Body of pancreas (tissue), 4 donors: ENCODE data around the gene ZNF142. TPM values are rescaled to one million over a fixed set of nuclear protein-coding genes. Genes with fewer than 3 reads are reported as not detected.

Experiments
- ATAC-seq: fragments of 150-250 bp; one replicate; pipeline ENCODE4 v1.9.1; 2016
- DNase-seq, 4 donors: peaks; one replicate each; pipeline ENCODE4 v3.0.0-alpha.2; 2019
- H3K27ac ChIP-seq, 4 donors: fragments of 200-600 bp; sonication (generic); 1 replicate in 3 of 4; 2 replicates in 1 of 4; pipeline versions ENCODE4 v1.5.1 to v1.6.1; 2016 to 2019; ENCODE audit warnings: mild to moderate bottlenecking in 1 of 4, mixed read lengths in 1 of 4, moderate library complexity in 1 of 4
- H3K27me3 ChIP-seq, 2 donors: fragments of 200-600 bp; sonication (generic); one replicate each; pipeline ENCODE4 v1.6.0; 2016; ENCODE audit warnings: mild to moderate bottlenecking in 1 of 2
- H3K36me3 ChIP-seq, 2 donors: fragments of 200-600 bp; sonication (generic); replicated peaks in 1 of 2; 2 replicates each; pipeline ENCODE4 v1.5.1; 2016; ENCODE audit warnings: low read depth in 2 of 2; ENCODE audit not compliant: insufficient read depth in 1 of 2
- H3K4me1 ChIP-seq: fragments of 200-600 bp; sonication (generic); one replicate; pipeline ENCODE4 v1.6.0; 2016
- H3K4me3 ChIP-seq, 2 donors: fragments of 200-600 bp; sonication (generic); 1 replicate in 1 of 2; 2 replicates in 1 of 2; pipeline ENCODE4 v1.5.1; 2016 to 2019
- H3K9me3 ChIP-seq, 3 donors: fragments of 200-600 bp; sonication (generic); 1 replicate in 2 of 3; 2 replicates in 1 of 3; pipeline ENCODE4 v1.5.1; 2016
- CTCF ChIP-seq, 7 experiments: fragments of 450-650 bp in 4 of 7; fragments of 200-600 bp in 3 of 7; sonication (generic) in 3 of 7; IDR thresholded peaks; one replicate each; pipeline ENCODE4 v1.5.1; 2016 to 2019; ENCODE audit warnings: antibody characterized with exemption in 7 of 7
- POLR2A ChIP-seq, 3 donors: fragments of 450-650 bp; IDR thresholded peaks; one replicate each; pipeline ENCODE4 v1.6.1; 2016; ENCODE audit warnings: antibody characterized with exemption in 3 of 3, mild to moderate bottlenecking in 2 of 3
- WGBS, 2 donors: methylation state at CpG; one replicate each; pipeline ENCODE4 v1.1.5; 2017; 5-methylcytosine and 5-hydroxymethylcytosine counted together
- intact Hi-C: fragments of 100-400 bp; cut with DNase I; formaldehyde crosslinking; loops from one replicate; pipeline ENCODE4 v1.15.1; 2023
- total RNA-seq, 2 donors: library from RNA; depleted of rRNA; stranded (reverse); fragments of >200 nt; gene quantifications; one replicate each; pipeline ENCODE4 v1.1.0, GENCODE V29; 2016

Gene ZNF142
- total RNA-seq, 2 donors from 2014 or later = 12.2 to 14.3 TPM

- no peak for DNase-seq
- Histone ChIP-seq H3K4me1 (no peaks in the 10 kb centered on the region), H3K4me3 (no peak overlapping the region), H3K9me3 (no peaks in the 10 kb centered on the region), H3K27ac (no peak overlapping the region), H3K27me3 (no peaks in the 10 kb centered on the region), H3K36me3 (no peaks in the 10 kb centered on the region)
- TF ChIP-seq CTCF (IDR thresholded peaks at IDR 0.05) (no peak), POLR2A (IDR thresholded peaks at IDR 0.05) (no peak)
- WGBS, 2 donors = 75 to 82% methylated on average over 4 of the region's 4 CpGs
- intact Hi-C loops = no loop called here
- ATAC-seq = no peak
Measured at GRCh38 chr2:218626369-218626768, 33.1 kb downstream of the ZNF142 start.

- TF ChIP-seq POLR2A (IDR thresholded peaks at IDR 0.05) (no peak), CTCF (IDR thresholded peaks at IDR 0.05) (no peak)
- Histone ChIP-seq H3K9me3 (no peaks in the 10 kb centered on the region), H3K4me3 (no peak overlapping the region), H3K36me3 (no peaks in the 10 kb centered on the region), H3K27me3 (no peaks in the 10 kb centered on the region), H3K27ac (no peak overlapping the region), H3K4me1 (no peaks in the 10 kb centered on the region)
- 71% methylated on average over 3 of the region's 3 CpGs for WGBS, 2 donors
- intact Hi-C loops = no loop called here
- DNase-seq (no peak), ATAC-seq (no peak)
Measured at GRCh38 chr2:218623366-218623705, 36.1 kb downstream of the ZNF142 start.

GRCh38 chr2:218622606-218623365 is 36.6 kb downstream of the ZNF142 start:
- H3K27ac ChIP-seq = no peak overlapping the region
- no peak overlapping the region for H3K4me3 ChIP-seq
- 42 to 58% methylated on average over 7 of the region's 7 CpGs for WGBS, 2 donors
- TF ChIP-seq POLR2A (IDR thresholded peaks at IDR 0.05) (no peak), CTCF (IDR thresholded peaks at IDR 0.05) (no peak)
- H3K27me3 ChIP-seq = no peaks in the 10 kb centered on the region
- H3K36me3 ChIP-seq = no peaks in the 10 kb centered on the region
- intact Hi-C loops = no loop called here
- ATAC-seq (no peak), DNase-seq (no peak)
- no peaks in the 10 kb centered on the region for H3K9me3 ChIP-seq
- H3K4me1 ChIP-seq = no peaks in the 10 kb centered on the region

- ATAC-seq = no peak
- no peak for TF ChIP-seq CTCF (IDR thresholded peaks at IDR 0.05)
- TF ChIP-seq POLR2A (IDR thresholded peaks at IDR 0.05) = no peak
- DNase-seq = no peak
- 67 to 77% methylated on average over 7 of the region's 7 CpGs for WGBS, 2 donors
- Histone ChIP-seq H3K27ac (no peak overlapping the region), H3K4me1 (no peaks in the 10 kb centered on the region), H3K4me3 (no peak overlapping the region), H3K9me3 (no peaks in the 10 kb centered on the region), H3K36me3 (no peaks in the 10 kb centered on the region), H3K27me3 (no peaks in the 10 kb centered on the region)
- intact Hi-C loops = no loop called here
Measured at GRCh38 chr2:218621007-218621406, 38.4 kb downstream of the ZNF142 start.
